Esophagus squamous epithelium (tissue), 5 donors: ENCODE results near the gene BTNL2. TPM values are rescaled to one million over a fixed set of nuclear protein-coding genes. Genes with fewer than 3 reads are reported as not detected.

Source experiments
- DNase-seq: peaks from one replicate; lab custom pipeline; 2025; lab: John Stamatoyannopoulos, UW
- H3K27ac ChIP-seq, 4 donors: fragments of 200-600 bp; sonication (generic); one replicate each; pipeline ENCODE4 v1.5.1; 2016 to 2019; ENCODE audit warnings: mild to moderate bottlenecking in 1 of 4
- H3K27me3 ChIP-seq, 4 donors: fragments of 200-600 bp; sonication (generic); 1 replicate in 3 of 4; 2 replicates in 1 of 4; pipeline versions ENCODE4 v1.5.1 to v1.6.0; 2017 to 2021; ENCODE audit warnings: antibody characterized with exemption in 1 of 4
- H3K36me3 ChIP-seq, 3 donors: fragments of 200-600 bp; sonication (generic); one replicate each; pipeline ENCODE4 v1.5.1; 2016 to 2019
- H3K4me1 ChIP-seq, 3 donors: fragments of 200-600 bp; sonication (generic); one replicate each; pipeline ENCODE4 v1.5.1; 2017 to 2019
- H3K4me3 ChIP-seq, 4 donors: fragments of 200-600 bp; sonication (generic); 1 replicate in 3 of 4; 2 replicates in 1 of 4; pipeline ENCODE4 v1.5.1; 2016 to 2019; ENCODE audit warnings: mild to moderate bottlenecking in 2 of 4, moderate library complexity in 1 of 4
- H3K9me3 ChIP-seq, 3 donors: fragments of 200-600 bp; sonication (generic); one replicate each; pipeline ENCODE4 v1.5.1; 2016 to 2019
- POLR2A ChIP-seq, 4 donors: fragments of 450-650 bp; IDR thresholded peaks; one replicate each; pipeline ENCODE4 v1.6.1; 2017; ENCODE audit warnings: antibody characterized with exemption in 4 of 4, mild to moderate bottlenecking in 4 of 4, moderate library complexity in 3 of 4
- whole genome bisulfite sequencing, 2 donors: methylation state at CpG; one replicate each; pipeline ENCODE4 v1.1.5; 2018; 5-methylcytosine and 5-hydroxymethylcytosine counted together
- intact Hi-C: fragments of 100-400 bp; cut with DNase I; formaldehyde crosslinking; loops from one replicate; pipeline ENCODE4 v1.15.0; 2022
- total RNA-seq, 4 donors: library from RNA; depleted of rRNA; stranded (reverse); fragments of >200 nt; gene quantifications; one replicate each; pipeline ENCODE4 v1.1.0, GENCODE V29; 2016
- TF ChIP-seq, protein P1 (sequence below), 6 experiments: fragments of 450-650 bp in 4 of 6; fragments of 200-600 bp in 2 of 6; sonication (generic) in 2 of 6; IDR thresholded peaks; one replicate each; pipeline ENCODE4 v1.5.1; 2016 to 2019; ENCODE audit warnings: antibody characterized with exemption in 6 of 6, mild to moderate bottlenecking in 4 of 6, moderate library complexity in 4 of 6
- donor health status: DM: yes; HTN: yes; CAD: no.

The BTNL2 gene
- total RNA-seq, 4 donors from 2014 or later = not detected

DNA sequence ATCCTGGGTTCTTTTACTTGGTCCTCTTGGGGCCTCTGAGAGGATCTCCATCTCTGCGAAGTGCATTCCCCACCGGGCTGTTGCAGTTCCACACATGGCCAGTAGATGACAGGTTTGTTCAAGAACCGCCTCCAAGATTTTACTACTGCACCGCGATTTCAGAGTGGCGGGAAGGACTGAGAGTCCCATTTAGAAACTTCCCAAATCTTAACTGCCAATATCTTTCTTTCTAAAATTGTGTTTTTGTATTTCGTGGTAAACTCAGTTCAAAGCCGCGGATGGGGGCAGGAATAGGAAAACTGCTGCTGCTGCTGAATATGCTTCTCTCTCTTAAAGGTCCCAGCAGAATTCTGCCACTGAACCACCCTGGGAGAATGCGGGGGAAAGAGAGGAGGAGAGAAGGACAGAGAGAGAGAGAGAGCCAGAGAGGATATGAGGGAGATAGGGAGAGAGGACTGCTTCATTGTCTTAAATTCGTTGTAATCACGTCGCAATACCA lies 8.6 kb upstream of the BTNL2 start:
- no peak for DNase-seq
- H3K9me3 ChIP-seq = no peaks in the 10 kb centered on the region
- peak overlapping the region in 1 of 4 donors; percentile 22 for H3K4me3 ChIP-seq
- TF ChIP-seq, protein P1, sequence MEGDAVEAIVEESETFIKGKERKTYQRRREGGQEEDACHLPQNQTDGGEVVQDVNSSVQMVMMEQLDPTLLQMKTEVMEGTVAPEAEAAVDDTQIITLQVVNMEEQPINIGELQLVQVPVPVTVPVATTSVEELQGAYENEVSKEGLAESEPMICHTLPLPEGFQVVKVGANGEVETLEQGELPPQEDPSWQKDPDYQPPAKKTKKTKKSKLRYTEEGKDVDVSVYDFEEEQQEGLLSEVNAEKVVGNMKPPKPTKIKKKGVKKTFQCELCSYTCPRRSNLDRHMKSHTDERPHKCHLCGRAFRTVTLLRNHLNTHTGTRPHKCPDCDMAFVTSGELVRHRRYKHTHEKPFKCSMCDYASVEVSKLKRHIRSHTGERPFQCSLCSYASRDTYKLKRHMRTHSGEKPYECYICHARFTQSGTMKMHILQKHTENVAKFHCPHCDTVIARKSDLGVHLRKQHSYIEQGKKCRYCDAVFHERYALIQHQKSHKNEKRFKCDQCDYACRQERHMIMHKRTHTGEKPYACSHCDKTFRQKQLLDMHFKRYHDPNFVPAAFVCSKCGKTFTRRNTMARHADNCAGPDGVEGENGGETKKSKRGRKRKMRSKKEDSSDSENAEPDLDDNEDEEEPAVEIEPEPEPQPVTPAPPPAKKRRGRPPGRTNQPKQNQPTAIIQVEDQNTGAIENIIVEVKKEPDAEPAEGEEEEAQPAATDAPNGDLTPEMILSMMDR (IDR thresholded peaks at IDR 0.05) = peak in 5 of 6 experiments; percentile 93 to 100 (median 98)
- no peak for TF ChIP-seq POLR2A (IDR thresholded peaks at IDR 0.05)
- no peak overlapping the region for H3K27ac ChIP-seq
- H3K27me3 ChIP-seq = peaks cover 0 to 86% (median 0%) of the 10 kb centered on the region in 4 donors
- intact Hi-C loops = no loop called here
- no peaks in the 10 kb centered on the region for H3K36me3 ChIP-seq
- H3K4me1 ChIP-seq = peaks cover 0 to 8% (median 0%) of the 10 kb centered on the region in 3 donors
- WGBS, 2 donors = 5 to 13% methylated on average over 13 of the region's 13 CpGs

DNA sequence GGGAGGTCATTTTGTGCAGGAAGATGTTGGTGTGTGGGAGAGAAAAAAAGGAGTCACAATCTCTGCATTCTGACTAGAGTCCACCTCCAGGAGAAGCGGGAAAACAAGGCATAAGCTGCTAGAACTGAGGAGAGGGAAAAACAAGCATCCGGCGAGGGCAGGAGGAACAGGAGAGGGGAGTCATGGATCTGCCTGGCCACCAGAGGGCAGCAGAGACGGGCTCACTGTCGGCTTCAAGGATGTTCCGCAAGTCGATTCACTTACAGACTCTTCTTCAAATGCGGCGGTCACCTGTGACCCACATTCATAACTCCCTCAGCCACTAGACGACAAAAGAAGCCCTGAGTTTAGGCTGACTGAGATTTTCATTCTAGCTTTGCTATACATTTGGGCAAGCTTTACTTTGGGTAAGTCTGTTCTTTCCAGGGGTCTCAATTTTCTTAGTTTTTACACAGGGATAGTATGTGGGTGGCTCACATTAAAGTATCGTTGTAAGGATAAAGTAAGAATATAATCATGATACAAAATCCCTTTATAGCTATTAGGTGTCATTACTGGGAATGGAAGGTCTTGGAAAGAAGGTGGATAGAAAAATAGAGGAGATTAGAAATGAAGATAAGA lies 6.6 kb upstream of the BTNL2 start:
- intact Hi-C loops = loop anchor here (5.0 kb wide), 3 partner anchors 171 to 384 kb away; no protein-coding TSS in a partner anchor
- H3K27ac ChIP-seq = no peak overlapping the region
- no peaks in the 10 kb centered on the region for H3K9me3 ChIP-seq
- DNase-seq = no peak
- 5 to 6% methylated on average over 11 of the region's 11 CpGs for WGBS, 2 donors
- H3K4me3 ChIP-seq = no peak overlapping the region
- H3K36me3 ChIP-seq = no peaks in the 10 kb centered on the region
- peaks cover 0 to 8% (median 0%) of the 10 kb centered on the region in 3 donors for H3K4me1 ChIP-seq
- TF ChIP-seq, protein P1 (IDR thresholded peaks at IDR 0.05) = peak; percentile 86 to 96 (median 91)
- no peak for TF ChIP-seq POLR2A (IDR thresholded peaks at IDR 0.05)
- peaks cover 0 to 76% (median 0%) of the 10 kb centered on the region in 4 donors for H3K27me3 ChIP-seq

DNA sequence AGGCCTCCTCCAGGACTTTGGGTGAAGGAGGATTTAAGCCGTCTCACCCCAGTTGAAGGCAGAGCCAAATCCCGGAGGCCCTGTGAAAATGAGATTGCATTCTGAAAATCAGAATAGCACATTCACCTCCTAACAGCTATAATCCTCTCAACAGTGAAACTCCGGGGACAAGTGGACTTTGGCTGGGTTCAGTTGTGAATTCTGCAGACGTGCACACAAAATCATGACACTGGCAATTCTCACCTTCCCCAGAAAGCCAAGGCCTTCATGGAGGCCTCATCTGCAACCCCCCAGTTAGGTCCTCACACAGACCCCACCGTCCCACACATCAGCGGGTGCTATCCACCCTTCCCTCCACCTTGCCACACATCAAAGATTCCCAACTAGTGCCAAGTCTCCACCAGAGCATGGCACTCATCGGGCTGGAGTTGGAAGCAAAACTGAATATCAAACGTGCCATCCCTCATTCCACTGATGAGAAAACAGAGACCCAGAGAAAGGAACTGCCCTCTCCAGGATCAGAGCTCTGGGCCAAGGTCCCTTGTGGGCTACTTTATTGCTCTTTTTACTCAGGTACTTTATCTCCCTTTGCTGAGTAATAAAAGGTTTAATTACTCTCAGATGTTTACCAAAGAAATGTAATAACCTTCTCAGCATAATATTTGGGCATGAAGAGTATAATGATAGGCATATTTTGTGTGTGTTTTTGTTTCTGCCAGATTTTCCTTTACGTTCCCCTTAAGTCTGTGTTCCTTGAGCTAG lies 4.8 kb upstream of the BTNL2 start:
- H3K9me3 ChIP-seq = no peaks in the 10 kb centered on the region
- WGBS, 2 donors = 78 to 79% methylated on average over 7 of the region's 9 CpGs
- intact Hi-C loops = loop anchor here (5.0 kb wide), 3 partner anchors 169 to 386 kb away; no protein-coding TSS in a partner anchor
- TF ChIP-seq, protein P1 (IDR thresholded peaks at IDR 0.05) = no peak
- no peak for TF ChIP-seq POLR2A (IDR thresholded peaks at IDR 0.05)
- DNase-seq = no peak
- no peak overlapping the region for H3K27ac ChIP-seq
- H3K4me3 ChIP-seq = no peak overlapping the region
- H3K36me3 ChIP-seq = no peaks in the 10 kb centered on the region
- peaks cover 0 to 80% (median 0%) of the 10 kb centered on the region in 4 donors for H3K27me3 ChIP-seq
- H3K4me1 ChIP-seq = peaks cover 0 to 8% (median 0%) of the 10 kb centered on the region in 3 donors

DNA sequence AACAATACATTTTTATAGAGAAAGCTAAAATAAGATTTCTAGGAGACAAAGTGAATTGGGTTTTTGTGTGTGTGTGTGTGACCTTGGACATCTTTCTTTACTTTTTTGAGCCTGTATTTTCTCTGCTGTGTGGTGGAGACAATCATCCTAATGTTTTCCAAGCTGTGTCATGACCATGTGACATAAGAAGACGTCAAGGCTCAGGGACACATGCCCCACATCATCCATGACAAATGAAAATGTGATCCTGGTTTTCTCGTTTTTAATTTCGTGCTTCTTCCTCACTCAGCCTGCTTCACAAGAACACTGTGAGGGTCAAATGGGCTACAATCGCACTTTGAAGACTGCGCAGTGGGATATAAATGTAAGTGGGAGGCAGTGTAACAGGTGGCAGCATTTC lies 3.9 kb upstream of the BTNL2 start:
- 59 to 80% methylated on average over 5 of the region's 5 CpGs for WGBS, 2 donors
- H3K36me3 ChIP-seq = no peaks in the 10 kb centered on the region
- TF ChIP-seq, protein P1 (IDR thresholded peaks at IDR 0.05) = no peak
- TF ChIP-seq POLR2A (IDR thresholded peaks at IDR 0.05) = no peak
- no peak overlapping the region for H3K4me3 ChIP-seq
- H3K27ac ChIP-seq = no peak overlapping the region
- H3K9me3 ChIP-seq = no peaks in the 10 kb centered on the region
- peaks cover 0 to 80% (median 0%) of the 10 kb centered on the region in 4 donors for H3K27me3 ChIP-seq
- H3K4me1 ChIP-seq = peaks cover 0 to 7% (median 0%) of the 10 kb centered on the region in 3 donors
- DNase-seq = no peak
- intact Hi-C loops = loop anchor here (5.0 kb wide), 3 partner anchors 169 to 386 kb away; no protein-coding TSS in a partner anchor
